T-cell (primary cell): ENCODE measurements around the gene HEPACAM. TPM values are rescaled to one million over a fixed set of nuclear protein-coding genes. Genes with fewer than 3 reads are reported as not detected.

ENCODE experiments used
- ATAC-seq, 4 experiments: fragments of 200-7000 bp in 3 of 4; fragments of 150-1000 bp in 1 of 4; cut with Tn5 transposase; replicated peaks in 1 of 4; 1 replicate in 3 of 4; 2 replicates in 1 of 4; pipeline ENCODE4 v1.10.0; 2021; ENCODE audit warnings: moderate library complexity in 3 of 4, mild to moderate bottlenecking in 2 of 4, moderate number of reproducible peaks in 1 of 4
- CTCF ChIA-PET, 2 donors: fragments of 300-600 bp; sonication (Branson Sonifier 250); formaldehyde crosslinking; loops; one replicate each; lab custom pipeline; 2022; ENCODE audit warnings: antibody characterized with exemption in 2 of 2; lab: Charles Lee
- POLR2A ChIA-PET, 2 donors: fragments of 300-600 bp; sonication (Branson Sonifier 250); formaldehyde crosslinking; loops; one replicate each; lab custom pipeline; 2022; ENCODE audit warnings: antibody characterized with exemption in 2 of 2; lab: Charles Lee
- DNase-seq, 35 experiments: peaks; one replicate each; pipeline versions ENCODE4 v3.0.0 to v3.0.0-alpha.2; 2013 to 2023
- H3K27ac ChIP-seq: one replicate; pipeline ENCODE4 v1.5.1; 2013; ENCODE audit warnings: low read length
- H3K27me3 ChIP-seq, 2 experiments: replicated peaks in 1 of 2; 1 replicate in 1 of 2; 2 replicates in 1 of 2; pipeline versions ENCODE4 v1.6.1 to v1.7.0; 2013; ENCODE audit warnings: low read length in 1 of 2, mixed read lengths in 1 of 2; ENCODE audit not compliant: control insufficient read depth in 2 of 2, insufficient read depth in 2 of 2; ENCODE audit errors: extremely low read depth in 1 of 2
- H3K36me3 ChIP-seq, 2 donors: 1 replicate in 1 of 2; 2 replicates in 1 of 2; pipeline versions ENCODE4 v1.6.1 to v1.7.0; 2013; ENCODE audit warnings: low read length in 1 of 2; ENCODE audit not compliant: control insufficient read depth in 2 of 2, insufficient read depth in 1 of 2; ENCODE audit errors: extremely low read depth in 1 of 2
- H3K4me1 ChIP-seq, 2 experiments: 1 replicate in 1 of 2; 2 replicates in 1 of 2; pipeline versions ENCODE4 v1.6.1 to v1.7.0; 2013; ENCODE audit warnings: low read length in 2 of 2, mixed read lengths in 1 of 2; ENCODE audit not compliant: insufficient read depth in 2 of 2, control insufficient read depth in 1 of 2; ENCODE audit errors: extremely low read depth in 1 of 2
- H3K4me3 ChIP-seq, 2 donors: 1 replicate in 1 of 2; 2 replicates in 1 of 2; pipeline versions ENCODE4 v1.5.1 to v1.7.0; 2013; ENCODE audit warnings: mild to moderate bottlenecking in 2 of 2, low read length in 1 of 2, moderate library complexity in 1 of 2; ENCODE audit not compliant: control insufficient read depth in 1 of 2; ENCODE audit errors: extremely low read depth in 1 of 2
- H3K9me3 ChIP-seq: 2 replicates; pipeline ENCODE4 v1.7.0; 2013
- H3K27ac Mint-ChIP-seq, 2 donors: one replicate each; pipeline ENCODE4 v1.8.0; 2020 to 2021; ENCODE audit warnings: mild to moderate bottlenecking in 2 of 2, mixed read lengths in 2 of 2
- H3K27me3 Mint-ChIP-seq, 2 donors: one replicate each; pipeline ENCODE4 v1.8.0; 2021 to 2022; ENCODE audit warnings: mixed read lengths in 2 of 2
- H3K36me3 Mint-ChIP-seq: one replicate; pipeline ENCODE4 v1.8.0; 2021; ENCODE audit warnings: mixed read lengths
- H3K4me1 Mint-ChIP-seq, 3 donors: one replicate each; pipeline ENCODE4 v1.8.0; 2020 to 2022; ENCODE audit warnings: mixed read lengths in 3 of 3, mild to moderate bottlenecking in 1 of 3
- H3K4me3 Mint-ChIP-seq, 3 donors: one replicate each; pipeline ENCODE4 v1.8.0; 2020 to 2022; ENCODE audit warnings: mild to moderate bottlenecking in 3 of 3, mixed read lengths in 3 of 3, moderate library complexity in 3 of 3
- H3K9me3 Mint-ChIP-seq, 3 donors: one replicate each; pipeline ENCODE4 v1.8.0; 2020 to 2022; ENCODE audit warnings: mixed read lengths in 3 of 3
- WGBS: methylation state at CpG from one replicate; pipeline ENCODE4 v1.1.5; 2013; ENCODE audit warnings: missing lambda C conversion rate; ENCODE audit not compliant: insufficient coverage; 5-methylcytosine and 5-hydroxymethylcytosine counted together
- total RNA-seq, 35 experiments: library from RNA in 6 of 35; stranded (reverse) in 6 of 35; fragments of 120-200 nt in 1 of 35; gene quantifications; one replicate each; pipeline versions ENCODE4 v1.2.1 to v1.2.4 and lab custom pipeline; 2013 to 2026

The HEPACAM gene
- total RNA-seq, 5 donors from 2014 or later (not counting 1 experiment from before 2014, with no cell fraction given) = not detected

GRCh38 chr11:124941703-124942102, 5.9 kb upstream of the HEPACAM start:
- DNase-seq = no peak
- Histone ChIP-seq H3K27me3 (no peaks in the 10 kb centered on the region), H3K4me1 (peaks cover 10 to 14% of the 10 kb centered on the region in 2 experiments), H3K9me3 (no peaks in the 10 kb centered on the region), H3K4me3 (no peak overlapping the region), H3K36me3 (no peaks in the 10 kb centered on the region), H3K27ac (no peak overlapping the region)
- ATAC-seq = no peak
- CTCF ChIA-PET = interaction anchor here in 1 of 2 donors (0.6 kb wide), 2 partner anchors 17 to 210 kb away, joined by 3 to 10 read pairs; no protein-coding TSS in a partner anchor
- POLR2A ChIA-PET = interaction anchor here in 1 of 2 donors (0.5 kb wide), 1 partner anchor 19 kb away, joined by 3 read pairs; no protein-coding TSS in a partner anchor
- no peaks in the 10 kb centered on the region for H3K9me3 Mint-ChIP-seq
- no CpG with 5 or more reads among the region's 1 CpG for WGBS
- peaks cover 0 to 3% of the 10 kb centered on the region in 2 donors for H3K27me3 Mint-ChIP-seq
- peak overlapping the region in 1 of 2 donors; percentile 5 for H3K27ac Mint-ChIP-seq
- no peaks in the 10 kb centered on the region for H3K36me3 Mint-ChIP-seq
- no peak overlapping the region for H3K4me3 Mint-ChIP-seq
- H3K4me1 Mint-ChIP-seq = peaks cover 12 to 22% (median 20%) of the 10 kb centered on the region in 3 donors

GRCh38 chr11:124938970-124939369, 3.1 kb upstream of the HEPACAM start:
- Histone ChIP-seq H3K36me3 (no peaks in the 10 kb centered on the region), H3K27me3 (peaks cover 0 to 10% of the 10 kb centered on the region in 2 experiments), H3K4me1 (peaks cover 10% of the 10 kb centered on the region in 2 experiments), H3K4me3 (no peak overlapping the region), H3K27ac (no peak overlapping the region), H3K9me3 (no peaks in the 10 kb centered on the region)
- Mint-ChIP-seq H3K4me3 (no peak overlapping the region), H3K36me3 (no peaks in the 10 kb centered on the region), H3K27me3 (peaks cover 4 to 9% of the 10 kb centered on the region in 2 donors), H3K27ac (no peak overlapping the region), H3K9me3 (no peaks in the 10 kb centered on the region), H3K4me1 (peaks cover 10 to 17% (median 14%) of the 10 kb centered on the region in 3 donors)
- DNase-seq (no peak), ATAC-seq (no peak)
- WGBS = 95% methylated on average over 5 of the region's 6 CpGs
- CTCF ChIA-PET = no interaction called here
- POLR2A ChIA-PET = no interaction called here

- no peak overlapping the region for H3K27ac Mint-ChIP-seq
- DNase-seq = no peak
- H3K27ac ChIP-seq = no peak overlapping the region
- H3K9me3 Mint-ChIP-seq = no peaks in the 10 kb centered on the region
- H3K9me3 ChIP-seq = no peaks in the 10 kb centered on the region
- H3K36me3 ChIP-seq = no peaks in the 10 kb centered on the region
- H3K4me1 Mint-ChIP-seq = peaks cover 4 to 10% (median 7%) of the 10 kb centered on the region in 3 donors
- ChIA-PET CTCF (no interaction called here), POLR2A (no interaction called here)
- no peak overlapping the region for H3K4me3 Mint-ChIP-seq
- H3K4me3 ChIP-seq = no peak overlapping the region
- no peaks in the 10 kb centered on the region for H3K36me3 Mint-ChIP-seq
- ATAC-seq = no peak
- WGBS = 100% methylated on average over 2 of the region's 6 CpGs
- peaks cover 3 to 8% of the 10 kb centered on the region in 2 experiments for H3K4me1 ChIP-seq
- H3K27me3 ChIP-seq = peaks cover 0 to 10% of the 10 kb centered on the region in 2 experiments
- peaks cover 4 to 9% of the 10 kb centered on the region in 2 donors for H3K27me3 Mint-ChIP-seq
Observed at GRCh38 chr11:124938206-124938765, 2.4 kb upstream of the HEPACAM start.

DNA sequence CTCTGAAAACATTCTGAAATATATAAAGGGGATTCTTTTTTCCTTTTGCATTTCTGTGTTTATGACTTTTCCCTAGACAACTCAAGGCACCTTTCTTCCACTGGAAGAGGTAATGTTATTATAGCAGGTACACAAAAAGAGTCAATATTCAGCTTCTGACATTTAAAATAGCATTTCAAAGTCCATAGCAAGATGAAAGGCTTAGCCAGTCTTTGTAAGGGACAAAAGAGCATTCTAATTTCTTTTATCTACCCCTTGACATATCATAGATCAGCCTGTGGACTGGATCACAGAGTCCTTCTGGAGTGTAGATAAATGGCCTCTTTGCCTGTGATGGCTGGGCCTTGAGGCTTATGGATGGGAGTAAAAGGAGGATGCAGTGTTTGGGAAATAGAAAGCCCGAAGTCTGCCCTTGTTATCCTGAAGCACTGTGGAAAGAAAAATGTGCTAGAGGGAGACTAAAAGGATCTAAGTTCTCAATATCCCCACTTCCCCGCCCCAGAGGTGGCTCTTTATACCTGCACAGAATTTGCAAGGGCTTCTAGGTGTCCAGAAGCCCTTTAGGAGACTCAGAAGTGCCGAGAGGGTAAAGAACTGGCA, 1.6 kb upstream of the HEPACAM start:
- Mint-ChIP-seq H3K4me3 (no peak overlapping the region), H3K9me3 (no peaks in the 10 kb centered on the region), H3K27ac (no peak overlapping the region), H3K4me1 (peaks cover 0 to 1% (median 0%) of the 10 kb centered on the region in 3 donors), H3K36me3 (no peaks in the 10 kb centered on the region), H3K27me3 (peaks cover 4 to 9% of the 10 kb centered on the region in 2 donors)
- ATAC-seq (no peak), DNase-seq (no peak)
- 60% methylated on average over 2 of the region's 3 CpGs for WGBS
- CTCF ChIA-PET = no interaction called here
- Histone ChIP-seq H3K9me3 (no peaks in the 10 kb centered on the region), H3K36me3 (no peaks in the 10 kb centered on the region), H3K4me3 (no peak overlapping the region), H3K4me1 (peaks cover 0 to under 1% of the 10 kb centered on the region in 2 experiments), H3K27me3 (peaks cover 0 to 10% of the 10 kb centered on the region in 2 experiments), H3K27ac (no peak overlapping the region)
- POLR2A ChIA-PET = no interaction called here

DNA sequence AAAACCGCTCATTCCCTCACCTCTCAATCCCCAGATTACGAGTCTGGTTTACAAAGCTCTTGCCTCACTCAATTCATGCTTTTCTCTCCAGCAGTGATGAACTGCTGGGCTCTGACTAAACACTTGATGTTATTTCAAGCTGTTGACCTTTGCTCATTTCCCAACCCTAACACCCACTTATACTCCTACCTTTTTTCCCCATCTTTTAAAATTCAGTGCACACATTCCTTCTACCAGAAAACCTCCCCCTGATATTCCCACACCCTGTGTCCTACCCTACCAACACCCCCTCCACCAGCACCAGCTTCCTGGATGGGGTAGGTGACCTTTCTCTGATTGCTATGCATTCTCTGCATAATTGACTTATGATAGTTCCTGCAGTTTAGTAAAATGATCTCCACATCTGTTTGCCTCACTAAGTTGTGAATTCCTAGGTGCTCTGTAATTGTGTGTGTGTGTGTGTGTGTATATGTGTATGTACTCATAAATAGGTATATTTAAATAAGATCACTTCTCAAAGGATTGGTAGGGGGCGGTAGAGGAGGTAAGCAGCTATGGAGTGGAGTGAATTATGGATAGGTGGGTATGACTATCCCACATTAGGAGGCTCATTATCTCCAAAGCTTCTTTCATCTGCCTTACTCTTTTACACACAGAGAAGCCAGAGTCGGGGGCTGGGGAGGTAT, 842 bp downstream of the HEPACAM start:
- POLR2A ChIA-PET = no interaction called here
- no peaks in the 10 kb centered on the region for H3K4me1 ChIP-seq
- H3K27ac Mint-ChIP-seq = no peak overlapping the region

DNA sequence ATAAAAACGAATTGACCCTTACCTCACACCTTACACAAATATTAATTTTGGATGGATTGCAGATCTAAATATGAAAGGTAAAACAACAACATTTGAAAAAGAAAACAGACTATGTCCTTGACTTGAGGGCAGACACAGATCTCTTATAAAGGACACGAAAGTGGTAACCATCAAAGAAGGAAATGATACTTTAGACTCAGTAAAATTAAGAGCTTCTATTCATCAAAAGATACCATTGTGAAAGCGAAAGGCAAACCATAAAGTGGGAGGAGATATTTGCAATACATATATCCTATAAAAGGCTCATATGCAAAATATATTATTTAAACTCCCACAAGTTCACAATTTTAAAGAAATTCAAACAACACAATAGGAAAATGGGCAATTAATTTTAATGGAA, 5.0 kb downstream of the HEPACAM start:
- Mint-ChIP-seq H3K4me1 (peaks cover 9 to 10% (median 9%) of the 10 kb centered on the region in 3 donors), H3K27me3 (peaks cover 1% of the 10 kb centered on the region in 2 donors), H3K36me3 (no peaks in the 10 kb centered on the region), H3K4me3 (no peak overlapping the region), H3K9me3 (no peaks in the 10 kb centered on the region), H3K27ac (peak overlapping the region; percentile 71 to 73)
- Histone ChIP-seq H3K9me3 (no peaks in the 10 kb centered on the region), H3K27me3 (peaks cover 0 to 5% of the 10 kb centered on the region in 2 experiments), H3K36me3 (no peaks in the 10 kb centered on the region), H3K4me3 (no peak overlapping the region), H3K27ac (no peak overlapping the region), H3K4me1 (no peaks in the 10 kb centered on the region)
- ATAC-seq (peak in 3 of 4 experiments; percentile 38 to 50 (median 47)), DNase-seq (no peak)
- CTCF ChIA-PET = no interaction called here
- WGBS = no CpG with 5 or more reads among the region's 3 CpGs
- POLR2A ChIA-PET = no interaction called here

More for the DNA sequence above, 842 bp downstream of the HEPACAM start:
- Mint-ChIP-seq H3K9me3 (no peaks in the 10 kb centered on the region), H3K27me3 (peaks cover 4 to 9% of the 10 kb centered on the region in 2 donors), H3K4me1 (peaks cover 8 to 9% (median 9%) of the 10 kb centered on the region in 3 donors), H3K36me3 (no peaks in the 10 kb centered on the region), H3K4me3 (no peak overlapping the region)
- DNase-seq (no peak), ATAC-seq (no peak)
- Histone ChIP-seq H3K9me3 (no peaks in the 10 kb centered on the region), H3K27ac (no peak overlapping the region), H3K36me3 (no peaks in the 10 kb centered on the region), H3K27me3 (peaks cover 0 to 10% of the 10 kb centered on the region in 2 experiments), H3K4me3 (no peak overlapping the region)
- WGBS = 68% methylated on average over 2 of the region's 4 CpGs
- CTCF ChIA-PET = no interaction called here
